GM12801 (cell line): ENCODE measurements around the gene MMP26.

ENCODE experiments used
- CTCF ChIP-seq: IDR thresholded peaks from one replicate; pipeline ENCODE4 v1.5.1; 2011; ENCODE audit warnings: control low read depth; ENCODE audit not compliant: insufficient read length; ENCODE audit errors: extremely low read depth

Gene MMP26

GRCh38 chr11:4672470-4672869 is 32.1 kb upstream of the MMP26 start:
- TF ChIP-seq CTCF = no peak

- TF ChIP-seq CTCF = no peak
Observed at GRCh38 chr11:4673781-4674180, 30.8 kb upstream of the MMP26 start.

GRCh38 chr11:4677948-4678347 is 26.6 kb upstream of the MMP26 start:
- TF ChIP-seq CTCF = no peak

- TF ChIP-seq CTCF = no peak
Observed at GRCh38 chr11:4680341-4680740, 24.2 kb upstream of the MMP26 start.

- TF ChIP-seq CTCF = no peak
Observed at GRCh38 chr11:4682623-4683419, 21.8 kb upstream of the MMP26 start.

GRCh38 chr11:4684631-4685285 is 19.8 kb upstream of the MMP26 start:
- TF ChIP-seq CTCF = no peak

- TF ChIP-seq CTCF = no peak
Observed at GRCh38 chr11:4695442-4695841, 9.1 kb upstream of the MMP26 start.
